ENCODE results near the gene ARSB.

Gene ARSB

GRCh38 chr5:78809444-78809843 is 175.7 kb downstream of the ARSB start:
- no peak overlapping the region for H3K4me3 ChIP-seq (ENCODE audit: low read length)
- no peak for DNase-seq (ENCODE audit: low read depth)
- TF ChIP-seq, protein P1, sequence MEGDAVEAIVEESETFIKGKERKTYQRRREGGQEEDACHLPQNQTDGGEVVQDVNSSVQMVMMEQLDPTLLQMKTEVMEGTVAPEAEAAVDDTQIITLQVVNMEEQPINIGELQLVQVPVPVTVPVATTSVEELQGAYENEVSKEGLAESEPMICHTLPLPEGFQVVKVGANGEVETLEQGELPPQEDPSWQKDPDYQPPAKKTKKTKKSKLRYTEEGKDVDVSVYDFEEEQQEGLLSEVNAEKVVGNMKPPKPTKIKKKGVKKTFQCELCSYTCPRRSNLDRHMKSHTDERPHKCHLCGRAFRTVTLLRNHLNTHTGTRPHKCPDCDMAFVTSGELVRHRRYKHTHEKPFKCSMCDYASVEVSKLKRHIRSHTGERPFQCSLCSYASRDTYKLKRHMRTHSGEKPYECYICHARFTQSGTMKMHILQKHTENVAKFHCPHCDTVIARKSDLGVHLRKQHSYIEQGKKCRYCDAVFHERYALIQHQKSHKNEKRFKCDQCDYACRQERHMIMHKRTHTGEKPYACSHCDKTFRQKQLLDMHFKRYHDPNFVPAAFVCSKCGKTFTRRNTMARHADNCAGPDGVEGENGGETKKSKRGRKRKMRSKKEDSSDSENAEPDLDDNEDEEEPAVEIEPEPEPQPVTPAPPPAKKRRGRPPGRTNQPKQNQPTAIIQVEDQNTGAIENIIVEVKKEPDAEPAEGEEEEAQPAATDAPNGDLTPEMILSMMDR (conservative IDR thresholded peaks at IDR 0.05; ENCODE audit: low read length): no peak

GRCh38 chr5:78808818-78809217 is 176.3 kb downstream of the ARSB start:
- TF ChIP-seq, protein P1 (conservative IDR thresholded peaks at IDR 0.05; ENCODE audit: low read length): no peak
- no peak overlapping the region for H3K4me3 ChIP-seq (ENCODE audit: low read length)
- DNase-seq (ENCODE audit: low read depth): no peak

DNA sequence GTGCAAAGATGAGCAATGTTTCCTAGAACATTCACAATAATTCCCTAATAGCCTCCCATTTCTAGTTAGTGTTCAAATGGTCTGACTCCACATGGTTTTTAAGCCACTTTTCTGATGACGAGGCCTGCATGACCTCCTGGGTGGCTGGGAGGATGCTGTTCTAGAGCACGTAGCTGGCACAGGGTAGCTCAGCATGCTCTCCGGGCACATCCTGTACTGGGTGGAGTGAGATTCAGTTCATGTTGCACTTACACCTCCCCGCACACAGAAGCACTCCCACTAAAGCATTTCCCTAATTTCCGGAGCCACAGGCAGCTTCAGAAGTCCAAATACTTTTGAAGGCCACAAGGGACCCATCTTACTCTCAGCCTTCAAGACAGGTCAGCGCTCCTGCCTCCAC is 176.7 kb downstream of the ARSB start:
- DNase-seq (ENCODE audit: low read depth): peak; percentile 48

DNA sequence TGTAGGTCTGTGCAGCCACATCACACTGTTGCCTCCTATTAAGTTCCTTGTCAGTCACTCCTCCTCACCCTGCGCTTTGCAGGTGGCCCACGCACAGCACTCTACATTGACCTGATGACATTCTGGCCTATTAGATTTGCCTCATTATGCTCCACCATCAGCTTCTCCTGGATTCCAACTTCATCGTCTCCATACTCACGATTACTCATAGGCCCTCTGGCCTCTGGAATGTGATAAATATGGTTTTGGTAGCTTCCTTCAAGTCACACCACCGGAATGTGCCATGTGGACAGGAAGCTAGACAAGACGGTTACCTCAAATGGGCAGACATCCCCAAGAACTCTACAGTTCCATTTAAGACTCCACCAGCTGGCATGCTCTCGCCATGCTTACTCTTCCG is 178.6 kb downstream of the ARSB start:
- TF ChIP-seq, protein P1 (conservative IDR thresholded peaks at IDR 0.05; ENCODE audit: low read length): no peak

More for the DNA sequence above, 176.7 kb downstream of the ARSB start:
- TF ChIP-seq, protein P1 (conservative IDR thresholded peaks at IDR 0.05; ENCODE audit: low read length): no peak
- no peak overlapping the region for H3K4me3 ChIP-seq (ENCODE audit: low read length)

DNA sequence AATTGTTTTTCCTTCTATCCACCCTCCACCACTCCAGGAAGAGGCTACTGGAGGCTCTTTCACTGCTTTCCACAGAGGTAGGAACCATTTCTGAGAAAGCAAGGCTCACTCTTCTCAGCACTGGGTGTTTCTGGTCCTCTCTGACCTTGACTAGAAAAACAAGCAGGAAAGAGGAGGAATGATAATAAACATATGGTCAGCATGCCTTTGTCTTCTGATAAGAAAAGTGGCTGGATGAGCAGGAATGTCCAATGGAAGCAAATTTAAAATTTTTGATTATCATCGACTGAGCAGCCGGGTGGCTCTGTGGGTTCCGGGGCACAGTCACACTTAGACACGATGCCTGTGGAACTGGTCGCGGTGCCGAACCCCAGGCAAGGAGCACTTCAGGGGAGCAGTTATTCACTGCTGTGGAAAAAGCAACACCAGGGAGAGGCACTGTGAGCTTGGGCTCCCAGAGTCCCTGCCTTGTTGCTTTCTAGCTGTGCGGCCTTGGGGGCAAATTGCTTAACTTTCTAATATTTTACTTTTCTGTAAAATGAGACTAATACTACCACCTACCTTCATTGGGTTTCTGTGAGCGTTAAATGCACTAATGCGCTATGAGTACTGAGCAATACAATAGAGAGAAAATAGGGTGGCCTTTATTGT is 179.5 kb downstream of the ARSB start:
- TF ChIP-seq, protein P1 (conservative IDR thresholded peaks at IDR 0.05; ENCODE audit: low read length): no peak
- DNase-seq (ENCODE audit: low read depth): no peak
- no peak overlapping the region for H3K4me3 ChIP-seq (ENCODE audit: low read length)

More for the DNA sequence above, 178.6 kb downstream of the ARSB start:
- no peak overlapping the region for H3K4me3 ChIP-seq (ENCODE audit: low read length)
- peak; percentile 97 for DNase-seq (ENCODE audit: low read depth)

DNA sequence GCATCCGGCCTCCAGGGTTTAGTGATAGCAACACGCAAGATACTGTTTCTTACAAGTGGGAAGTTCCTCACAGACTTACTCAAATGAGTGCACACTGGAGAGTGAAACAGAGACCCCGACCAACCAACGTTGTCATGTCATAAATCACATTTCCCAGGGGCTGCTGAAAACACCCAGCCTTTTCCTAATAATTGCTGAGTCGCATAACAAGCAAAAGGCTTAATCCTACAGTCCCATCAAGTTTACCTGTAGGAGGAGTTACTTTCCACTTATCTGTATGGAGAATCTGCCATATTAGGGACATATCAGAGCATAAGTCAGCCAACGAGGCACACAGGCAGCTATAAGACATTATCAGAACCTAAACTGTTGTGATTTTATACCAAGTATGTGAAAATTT is 180.1 kb downstream of the ARSB start:
- no peak for DNase-seq (ENCODE audit: low read depth)
- TF ChIP-seq, protein P1 (conservative IDR thresholded peaks at IDR 0.05; ENCODE audit: low read length): no peak
- no peak overlapping the region for H3K4me3 ChIP-seq (ENCODE audit: low read length)

GRCh38 chr5:78803941-78804340 is 181.2 kb downstream of the ARSB start:
- DNase-seq (ENCODE audit: low read depth): no peak
- no peak overlapping the region for H3K4me3 ChIP-seq (ENCODE audit: low read length)
- TF ChIP-seq, protein P1 (conservative IDR thresholded peaks at IDR 0.05; ENCODE audit: low read length): no peak

Data from AG10803 (cell line).